Measurements from ENCODE around the gene YIPF5. TPM values are rescaled to one million over a fixed set of nuclear protein-coding genes. Genes with fewer than 3 reads are reported as not detected.
A peak's percentile ranks its signal among the peaks of the same experiment; 100 is the strongest.

The YIPF5 gene
- total RNA-seq, 4 donors from 2014 or later = 15.5 to 26.5 (median 19.5) TPM

DNA sequence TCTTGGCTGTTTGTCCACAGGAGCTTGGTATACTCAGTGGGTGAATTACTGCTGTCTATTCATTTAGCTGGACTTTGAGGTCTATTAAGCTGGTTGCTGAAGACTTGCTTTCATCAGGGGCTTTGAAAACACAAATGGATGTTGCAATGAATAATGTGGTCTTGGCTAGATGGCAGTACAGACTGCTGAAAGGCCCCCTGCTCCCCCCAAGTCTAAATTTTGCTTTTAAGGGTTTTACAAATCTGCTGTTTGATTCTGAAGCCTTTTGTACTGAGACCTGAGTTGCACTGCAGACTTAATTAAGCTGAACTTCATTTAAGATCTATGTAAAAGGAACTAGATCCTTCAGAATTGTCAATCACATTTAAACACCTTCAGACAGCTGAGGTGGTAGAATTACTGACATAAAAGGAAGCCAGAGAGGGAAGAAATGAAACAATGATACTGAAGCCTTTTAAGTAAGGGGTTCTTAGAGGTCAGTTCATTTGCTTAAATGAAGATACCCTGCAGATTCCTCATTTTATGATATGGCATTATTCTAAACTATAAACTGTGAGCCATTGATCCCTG is 37.5 kb upstream of the YIPF5 start:
- ATAC-seq = no peak
- no peak for DNase-seq
- Histone ChIP-seq H3K36me3 (no peaks in the 10 kb centered on the region), H3K4me1 (no peaks in the 10 kb centered on the region), H3K9me3 (no peaks in the 10 kb centered on the region), H3K4me3 (no peak overlapping the region), H3K27me3 (peaks cover 17 to 36% (median 19%) of the 10 kb centered on the region in 3 donors), H3K27ac (no peak overlapping the region)
- TF ChIP-seq CTCF (IDR thresholded peaks at IDR 0.05 in 4 of 5, conservative IDR thresholded peaks at IDR 0.05 in 1 of 5) = no peak
- no peak for TF ChIP-seq POLR2A (IDR thresholded peaks at IDR 0.05)
- intact Hi-C loops (cut with DNase I; ENCODE audit: low total_unique reads) = loop anchor here (10.0 kb wide), 1 partner anchor 1617 kb away; no protein-coding TSS in a partner anchor
- in situ Hi-C loops (cut with MboI; ENCODE audit: low sequenced_read_pairs in 4 of 4) = loop anchor here in 3 of 4 donors (10.0 to 25.0 kb wide), 3 partner anchors 1617 to 1847 kb away; no protein-coding TSS in a partner anchor

DNA sequence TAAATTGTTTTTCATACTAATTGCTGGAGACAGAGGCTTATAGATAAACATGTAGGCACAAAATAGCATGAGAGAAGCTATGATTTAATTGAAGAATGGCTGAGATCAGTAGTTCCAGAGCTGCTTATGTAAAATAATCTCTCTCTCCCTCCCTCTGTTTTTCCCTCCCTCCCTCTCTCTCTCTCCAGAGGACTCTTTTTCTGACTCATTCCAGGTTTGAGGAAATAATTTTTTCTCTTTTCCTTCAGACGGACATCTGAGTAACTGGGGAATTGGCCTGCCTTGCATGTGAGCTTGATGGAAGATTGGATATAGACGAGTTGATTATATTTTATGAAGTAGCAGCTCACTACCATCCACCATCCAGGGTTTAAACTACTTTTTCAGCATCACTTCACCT is 35.7 kb upstream of the YIPF5 start:
- Histone ChIP-seq H3K4me3 (no peak overlapping the region), H3K36me3 (no peaks in the 10 kb centered on the region), H3K27ac (no peak overlapping the region), H3K4me1 (peaks cover 0 to 7% of the 10 kb centered on the region in 2 donors), H3K27me3 (peaks cover 17 to 36% (median 19%) of the 10 kb centered on the region in 3 donors), H3K9me3 (no peaks in the 10 kb centered on the region)
- in situ Hi-C loops (cut with MboI; ENCODE audit: low sequenced_read_pairs in 4 of 4) (loop anchor here in 3 of 4 donors (10.0 to 25.0 kb wide), 3 partner anchors 1619 to 1849 kb away; no protein-coding TSS in a partner anchor), intact Hi-C loops (cut with DNase I; ENCODE audit: low total_unique reads) (loop anchor here (10.0 kb wide), 1 partner anchor 1619 kb away; no protein-coding TSS in a partner anchor)
- TF ChIP-seq CTCF (IDR thresholded peaks at IDR 0.05 in 4 of 5, conservative IDR thresholded peaks at IDR 0.05 in 1 of 5) (no peak), POLR2A (IDR thresholded peaks at IDR 0.05) (no peak)
- no peak for DNase-seq
- no peak for ATAC-seq

- Histone ChIP-seq H3K27ac (no peak overlapping the region), H3K27me3 (peaks cover 17 to 36% (median 19%) of the 10 kb centered on the region in 3 donors), H3K9me3 (no peaks in the 10 kb centered on the region), H3K4me3 (peak overlapping the region in 3 of 4 donors; percentile 12 to 24 (median 16)), H3K4me1 (peaks cover 0 to 7% of the 10 kb centered on the region in 2 donors), H3K36me3 (no peaks in the 10 kb centered on the region)
- in situ Hi-C loops (cut with MboI; ENCODE audit: low sequenced_read_pairs in 4 of 4) (loop anchor here in 3 of 4 donors (10.0 to 25.0 kb wide), 3 partner anchors 1620 to 1850 kb away; no protein-coding TSS in a partner anchor), intact Hi-C loops (cut with DNase I; ENCODE audit: low total_unique reads) (loop anchor here (10.0 kb wide), 1 partner anchor 1620 kb away; no protein-coding TSS in a partner anchor)
- no peak for DNase-seq
- no peak for TF ChIP-seq CTCF (IDR thresholded peaks at IDR 0.05 in 4 of 5, conservative IDR thresholded peaks at IDR 0.05 in 1 of 5)
- TF ChIP-seq POLR2A (IDR thresholded peaks at IDR 0.05) = no peak
- ATAC-seq = no peak
Measured at GRCh38 chr5:144205141-144205551, 34.7 kb upstream of the YIPF5 start.

- ATAC-seq = peak; percentile 52 to 70
- peaks cover 17 to 36% (median 19%) of the 10 kb centered on the region in 3 donors for H3K27me3 ChIP-seq
- no peak for DNase-seq
Measured at GRCh38 chr5:144203750-144204596, 33.5 kb upstream of the YIPF5 start.

More at GRCh38 chr5:144203750-144204596, 33.5 kb upstream of the YIPF5 start:
- in situ Hi-C loops (cut with MboI; ENCODE audit: low sequenced_read_pairs in 4 of 4) (loop anchor here in 3 of 4 donors (10.0 to 25.0 kb wide), 3 partner anchors 1621 to 1851 kb away; no protein-coding TSS in a partner anchor), intact Hi-C loops (cut with DNase I; ENCODE audit: low total_unique reads) (loop anchor here (5.0 to 10.0 kb wide), 2 partner anchors 1621 to 1848 kb away; no protein-coding TSS in a partner anchor)
- TF ChIP-seq POLR2A (IDR thresholded peaks at IDR 0.05) (no peak), CTCF (IDR thresholded peaks at IDR 0.05 in 4 of 5, conservative IDR thresholded peaks at IDR 0.05 in 1 of 5) (peak; percentile 50 to 83 (median 74))
- Histone ChIP-seq H3K36me3 (no peaks in the 10 kb centered on the region), H3K4me3 (no peak overlapping the region), H3K9me3 (no peaks in the 10 kb centered on the region), H3K27ac (no peak overlapping the region), H3K4me1 (peaks cover 0 to 7% of the 10 kb centered on the region in 2 donors)
